ENCODE measurements around the gene IFT22. TPM values are rescaled to one million over a fixed set of nuclear protein-coding genes. Genes with fewer than 3 reads are reported as not detected.
A peak's percentile ranks its signal among the peaks of the same experiment; 100 is the strongest.
"Not testable (repeated sequence)": the region's sequence is repeated elsewhere in the genome, so short reads cannot be mapped to it uniquely, and the experiment has no call there.

The IFT22 gene
- total RNA-seq, 1 experiment from 2014 or later = 28.9 TPM

GRCh38 chr7:101289687-101290086 lies 31.9 kb downstream of the IFT22 start:
- DNase-seq (ENCODE audit: low read depth, low spot score); in situ Hi-C loops (cut with HindIII; ENCODE audit: low pct_unique_long_range_greater_than_20kb, low sequenced_read_pairs): not testable (repeated sequence)

GRCh38 chr7:101288439-101288838 lies 33.2 kb downstream of the IFT22 start:
- no peak for DNase-seq (ENCODE audit: low read depth, low spot score)

GRCh38 chr7:101287032-101287431 lies 34.6 kb downstream of the IFT22 start:
- no peak for DNase-seq (ENCODE audit: low read depth, low spot score)
- in situ Hi-C loops (cut with HindIII; ENCODE audit: low pct_unique_long_range_greater_than_20kb, low sequenced_read_pairs) = no loop called here

More at GRCh38 chr7:101288439-101288838, 33.2 kb downstream of the IFT22 start:
- in situ Hi-C loops (cut with HindIII; ENCODE audit: low pct_unique_long_range_greater_than_20kb, low sequenced_read_pairs) = no loop called here

- in situ Hi-C loops (cut with HindIII; ENCODE audit: low pct_unique_long_range_greater_than_20kb, low sequenced_read_pairs); DNase-seq (ENCODE audit: low read depth, low spot score): not testable (repeated sequence)
Measured at GRCh38 chr7:101285880-101286279, 35.7 kb downstream of the IFT22 start.

GRCh38 chr7:101285171-101285570 lies 36.4 kb downstream of the IFT22 start:
- in situ Hi-C loops (cut with HindIII; ENCODE audit: low pct_unique_long_range_greater_than_20kb, low sequenced_read_pairs) = no loop called here
- DNase-seq (ENCODE audit: low read depth, low spot score) = no peak

GRCh38 chr7:101280912-101281311 lies 40.7 kb downstream of the IFT22 start:
- DNase-seq (ENCODE audit: low read depth, low spot score); in situ Hi-C loops (cut with HindIII; ENCODE audit: low pct_unique_long_range_greater_than_20kb, low sequenced_read_pairs): not testable (repeated sequence)

- no peak for DNase-seq (ENCODE audit: low read depth, low spot score)
- in situ Hi-C loops (cut with HindIII; ENCODE audit: low pct_unique_long_range_greater_than_20kb, low sequenced_read_pairs) = no loop called here
Measured at GRCh38 chr7:101278461-101279292, 42.9 kb downstream of the IFT22 start.

GRCh38 chr7:101277155-101277554 lies 44.5 kb downstream of the IFT22 start:
- DNase-seq (ENCODE audit: low read depth, low spot score) = peak; percentile 38
- in situ Hi-C loops (cut with HindIII; ENCODE audit: low pct_unique_long_range_greater_than_20kb, low sequenced_read_pairs) = no loop called here

GRCh38 chr7:101273206-101273605 lies 48.4 kb downstream of the IFT22 start:
- in situ Hi-C loops (cut with HindIII; ENCODE audit: low pct_unique_long_range_greater_than_20kb, low sequenced_read_pairs) = no loop called here

GRCh38 chr7:101271021-101271420 lies 50.6 kb downstream of the IFT22 start:
- DNase-seq (ENCODE audit: low read depth, low spot score) = peak; percentile 99
- in situ Hi-C loops (cut with HindIII; ENCODE audit: low pct_unique_long_range_greater_than_20kb, low sequenced_read_pairs) = no loop called here

More at GRCh38 chr7:101273206-101273605, 48.4 kb downstream of the IFT22 start:
- peak; percentile 94 for DNase-seq (ENCODE audit: low read depth, low spot score)

GRCh38 chr7:101269664-101270063 lies 51.9 kb downstream of the IFT22 start:
- in situ Hi-C loops (cut with HindIII; ENCODE audit: low pct_unique_long_range_greater_than_20kb, low sequenced_read_pairs) = no loop called here
- DNase-seq (ENCODE audit: low read depth, low spot score) = no peak

- no peak for DNase-seq (ENCODE audit: low read depth, low spot score)
- in situ Hi-C loops (cut with HindIII; ENCODE audit: low pct_unique_long_range_greater_than_20kb, low sequenced_read_pairs) = no loop called here
Measured at GRCh38 chr7:101265622-101266516, 55.7 kb downstream of the IFT22 start.

- in situ Hi-C loops (cut with HindIII; ENCODE audit: low pct_unique_long_range_greater_than_20kb, low sequenced_read_pairs) = not testable (repeated sequence)
- DNase-seq (ENCODE audit: low read depth, low spot score) = peak; percentile 74
Measured at GRCh38 chr7:101264102-101264706, 57.4 kb downstream of the IFT22 start.

Small RNA genes lying within 50 kb of the gene (small RNA-seq; reads per million reads assigned to genes)
- 0 reads per million in 2 experiments for gene RNU6-1104P

Other genes with a start within 250 kb of the IFT22 start
- gene TRIM56, start 236.3 kb downstream of the IFT22 start, total RNA-seq (2014; rRNA removed; shearing (Covaris generic)) = 6.9 and 7.5 TPM in 2 replicates
- 0.27 TPM in 1 of 2 replicates, not detected in the other for gene SERPINE1, start 194.7 kb downstream of the IFT22 start, total RNA-seq (2014; rRNA removed; shearing (Covaris generic))
- 329 and 367 TPM in 2 replicates for gene AP1S1, start 167.3 kb downstream of the IFT22 start, total RNA-seq (2014; rRNA removed; shearing (Covaris generic))
- gene VGF, start 156.2 kb downstream of the IFT22 start, total RNA-seq (2014; rRNA removed; shearing (Covaris generic)) = 848 and 983 TPM in 2 replicates
- gene NAT16, start 141.5 kb downstream of the IFT22 start, total RNA-seq (2014; rRNA removed; shearing (Covaris generic)) = 1.5 and 3.9 TPM in 2 replicates
- gene MOGAT3, start 120.8 kb downstream of the IFT22 start, total RNA-seq (2014; rRNA removed; shearing (Covaris generic)) = not detected in 2 replicates
- gene PLOD3, start 104.2 kb downstream of the IFT22 start, total RNA-seq (2014; rRNA removed; shearing (Covaris generic)) = 275 and 325 TPM in 2 replicates
- 211 and 241 TPM in 2 replicates for gene ZNHIT1, start 103.6 kb downstream of the IFT22 start, total RNA-seq (2014; rRNA removed; shearing (Covaris generic))
- gene CLDN15, start 84.0 kb downstream of the IFT22 start, total RNA-seq (2014; rRNA removed; shearing (Covaris generic)) = 8.4 and 9.2 TPM in 2 replicates
- gene FIS1, start 76.7 kb downstream of the IFT22 start, total RNA-seq (2014; rRNA removed; shearing (Covaris generic)) = 252 and 310 TPM in 2 replicates
- 0.18 and 0.85 TPM in 2 replicates for gene COL26A1, start 41.1 kb upstream of the IFT22 start, total RNA-seq (2014; rRNA removed; shearing (Covaris generic))